Osteoblast (primary cell): Measurements from ENCODE around the gene CRISP1. TPM values are rescaled to one million over a fixed set of nuclear protein-coding genes. Genes with fewer than 3 reads are reported as not detected.

Source experiments
- DNase-seq: peaks from one replicate; pipeline ENCODE4 v3.0.0; 2011; ENCODE audit warnings: low spot score, mixed read lengths; ENCODE audit not compliant: insufficient read length; ENCODE audit errors: missing footprints
- H2AFZ ChIP-seq: 2 replicates; pipeline ENCODE4 v1.6.0; 2011; ENCODE audit warnings: mild to moderate bottlenecking, low read length
- H3K27ac ChIP-seq: 2 replicates; pipeline ENCODE4 v1.5.1; 2011; ENCODE audit warnings: mild to moderate bottlenecking, low read depth, low read length, moderate library complexity
- H3K27me3 ChIP-seq: 2 replicates; pipeline ENCODE4 v1.6.0; 2012; ENCODE audit warnings: mild to moderate bottlenecking, control low read depth, inconsistent platforms, low read length, moderate library complexity; ENCODE audit not compliant: insufficient read depth
- H3K36me3 ChIP-seq: 2 replicates; pipeline ENCODE4 v1.5.1; 2011; ENCODE audit warnings: mild to moderate bottlenecking, low read length, control low read depth, moderate library complexity; ENCODE audit not compliant: insufficient read depth
- H3K4me1 ChIP-seq: 2 replicates; pipeline ENCODE4 v1.5.1; 2011; ENCODE audit warnings: mild to moderate bottlenecking, low read length, control low read depth, moderate library complexity; ENCODE audit not compliant: insufficient read depth
- H3K4me2 ChIP-seq: 2 replicates; pipeline ENCODE4 v1.6.0; 2011; ENCODE audit warnings: mild to moderate bottlenecking, low read length; ENCODE audit not compliant: insufficient read depth
- H3K4me3 ChIP-seq: fragments of 200-600 bp; sonication (generic); 3 replicates; pipeline ENCODE4 v1.5.1; 2012; ENCODE audit warnings: mild to moderate bottlenecking, low read length, inconsistent platforms; ENCODE audit not compliant: insufficient read depth
- H3K79me2 ChIP-seq: 2 replicates; pipeline ENCODE4 v1.6.0; 2012; ENCODE audit warnings: mild to moderate bottlenecking, low read length, control low read depth, inconsistent platforms; ENCODE audit not compliant: insufficient read depth
- H3K9me3 ChIP-seq: 2 replicates; pipeline ENCODE4 v1.5.1; 2011; ENCODE audit warnings: low read depth, low read length, control low read depth
- H4K20me1 ChIP-seq: 2 replicates; pipeline ENCODE4 v1.6.0; 2012; ENCODE audit warnings: mild to moderate bottlenecking, low read length, control low read depth; ENCODE audit not compliant: insufficient read depth
- total RNA-seq: library from RNA; depleted of rRNA; stranded (reverse); fragments of >200 nt; gene quantifications from 2 replicates; pipeline ENCODE4 v1.2.3, GENCODE V29; 2012
- TF ChIP-seq, protein P1 (sequence below): IDR thresholded peaks from 2 replicates; pipeline ENCODE4 v1.5.1; 2011; ENCODE audit warnings: mild to moderate bottlenecking, low read depth, low read length, moderate library complexity; ENCODE audit errors: extremely low read depth

The CRISP1 gene
- not detected in 2 replicates for total RNA-seq

DNA sequence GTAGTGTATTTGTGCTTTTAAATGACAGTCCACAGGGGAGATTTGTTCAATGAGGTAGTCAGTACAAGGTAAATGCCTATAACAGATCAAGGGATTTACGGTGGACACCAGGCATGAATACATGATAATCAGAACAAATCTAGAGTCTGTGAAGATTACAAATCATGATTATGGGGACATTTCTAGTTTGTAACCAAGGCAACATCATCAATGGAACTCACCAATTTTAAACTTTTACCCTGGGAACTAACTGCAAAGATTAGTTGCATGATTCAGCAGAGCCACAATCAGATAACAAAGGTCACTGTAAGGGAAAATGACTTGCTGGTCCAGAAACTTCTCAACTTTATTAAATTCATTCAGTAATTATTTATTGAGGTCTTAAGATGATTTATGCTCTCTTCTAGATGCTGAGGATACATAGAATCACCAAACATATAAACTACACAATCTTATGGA, at the start of gene CRISP1:
CRISP1 (minus strand) TSS at position 51 of the 459 bp plus-strand sequence. CDS start 9,135 bp downstream, outside the sequence.
- Histone ChIP-seq H3K27me3 (no peaks in the 10 kb centered on the region), H3K9me3 (no peaks in the 10 kb centered on the region), H4K20me1 (no peaks in the 10 kb centered on the region), H3K4me1 (no peaks in the 10 kb centered on the region), H3K4me2 (no peak within 1 kb of the TSS), H3K79me2 (no peaks in the 10 kb centered on the region), H3K27ac (no peak within 1 kb of the TSS), H3K4me3 (no peak within 1 kb of the TSS), H2AFZ (no peak within 1 kb of the TSS), H3K36me3 (no peaks in the 10 kb centered on the region)
- DNase-seq = no peak
- TF ChIP-seq, protein P1, sequence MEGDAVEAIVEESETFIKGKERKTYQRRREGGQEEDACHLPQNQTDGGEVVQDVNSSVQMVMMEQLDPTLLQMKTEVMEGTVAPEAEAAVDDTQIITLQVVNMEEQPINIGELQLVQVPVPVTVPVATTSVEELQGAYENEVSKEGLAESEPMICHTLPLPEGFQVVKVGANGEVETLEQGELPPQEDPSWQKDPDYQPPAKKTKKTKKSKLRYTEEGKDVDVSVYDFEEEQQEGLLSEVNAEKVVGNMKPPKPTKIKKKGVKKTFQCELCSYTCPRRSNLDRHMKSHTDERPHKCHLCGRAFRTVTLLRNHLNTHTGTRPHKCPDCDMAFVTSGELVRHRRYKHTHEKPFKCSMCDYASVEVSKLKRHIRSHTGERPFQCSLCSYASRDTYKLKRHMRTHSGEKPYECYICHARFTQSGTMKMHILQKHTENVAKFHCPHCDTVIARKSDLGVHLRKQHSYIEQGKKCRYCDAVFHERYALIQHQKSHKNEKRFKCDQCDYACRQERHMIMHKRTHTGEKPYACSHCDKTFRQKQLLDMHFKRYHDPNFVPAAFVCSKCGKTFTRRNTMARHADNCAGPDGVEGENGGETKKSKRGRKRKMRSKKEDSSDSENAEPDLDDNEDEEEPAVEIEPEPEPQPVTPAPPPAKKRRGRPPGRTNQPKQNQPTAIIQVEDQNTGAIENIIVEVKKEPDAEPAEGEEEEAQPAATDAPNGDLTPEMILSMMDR = no peak

DNA sequence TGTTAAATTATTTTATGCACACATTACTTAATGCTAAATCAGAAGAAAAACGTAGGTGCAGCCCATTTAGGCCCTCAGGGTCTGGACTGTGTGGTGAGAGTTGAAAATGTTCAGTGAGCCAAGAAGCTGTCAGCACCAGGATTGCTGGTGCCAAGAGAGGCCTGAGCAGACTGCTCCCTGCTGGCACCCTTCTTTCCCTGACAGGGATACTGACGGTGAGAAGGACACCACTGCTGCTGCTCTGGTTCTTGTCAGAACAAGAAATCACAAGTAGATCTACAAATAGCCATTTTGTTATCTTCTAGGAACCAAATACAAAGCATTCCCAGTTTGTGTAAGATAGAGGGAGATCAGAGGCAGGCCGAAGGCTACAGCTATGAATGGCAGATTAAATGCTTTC, 48.7 kb upstream of the CRISP1 start:
- Histone ChIP-seq H3K27ac (no peak overlapping the region), H4K20me1 (no peaks in the 10 kb centered on the region), H3K4me3 (no peak overlapping the region), H2AFZ (no peak overlapping the region), H3K9me3 (no peaks in the 10 kb centered on the region), H3K4me1 (no peaks in the 10 kb centered on the region), H3K79me2 (no peaks in the 10 kb centered on the region), H3K27me3 (no peaks in the 10 kb centered on the region), H3K4me2 (no peak overlapping the region), H3K36me3 (no peaks in the 10 kb centered on the region)
- TF ChIP-seq, protein P1 = no peak
- DNase-seq = no peak

- H3K4me1 ChIP-seq = no peaks in the 10 kb centered on the region
- no peaks in the 10 kb centered on the region for H4K20me1 ChIP-seq
- H2AFZ ChIP-seq = no peak overlapping the region
- no peak overlapping the region for H3K4me2 ChIP-seq
- peaks cover 3% of the 10 kb centered on the region for H3K9me3 ChIP-seq
- TF ChIP-seq, protein P1 = no peak
- H3K27ac ChIP-seq = no peak overlapping the region
- no peaks in the 10 kb centered on the region for H3K27me3 ChIP-seq
- H3K79me2 ChIP-seq = no peaks in the 10 kb centered on the region
- no peak overlapping the region for H3K4me3 ChIP-seq
- H3K36me3 ChIP-seq = no peaks in the 10 kb centered on the region
- DNase-seq = no peak
Observed at GRCh38 chr6:49913636-49914375, 47.5 kb upstream of the CRISP1 start.

GRCh38 chr6:49912196-49912595, 45.9 kb upstream of the CRISP1 start:
- Histone ChIP-seq H4K20me1 (no peaks in the 10 kb centered on the region), H2AFZ (no peak overlapping the region), H3K27me3 (no peaks in the 10 kb centered on the region), H3K79me2 (no peaks in the 10 kb centered on the region), H3K4me3 (no peak overlapping the region), H3K4me2 (no peak overlapping the region), H3K4me1 (no peaks in the 10 kb centered on the region), H3K9me3 (peaks cover 3% of the 10 kb centered on the region), H3K27ac (no peak overlapping the region), H3K36me3 (no peaks in the 10 kb centered on the region)
- TF ChIP-seq, protein P1 = no peak
- no peak for DNase-seq
